Keratinocyte (primary cell): Measurements from ENCODE around the gene OFD1. TPM values are rescaled to one million over a fixed set of nuclear protein-coding genes. Genes with fewer than 3 reads are reported as not detected.

ENCODE experiments used
- DNase-seq: peaks from one replicate; pipeline ENCODE4 v3.0.0-alpha.2; 2011; ENCODE audit warnings: low read depth, missing footprints, low spot score
- FAIRE-seq: peaks from 2 replicates; lab custom pipeline; 2011; peaks lifted over from hg19 to GRCh38; lab: Jason Lieb, UNC
- H2AFZ ChIP-seq: 2 replicates; pipeline ENCODE4 v1.6.0; 2012; ENCODE audit warnings: low read length, control low read depth, inconsistent platforms; ENCODE audit not compliant: control insufficient read depth
- H3K27ac ChIP-seq: 2 replicates; pipeline ENCODE4 v1.5.1; 2011; ENCODE audit warnings: low read length; ENCODE audit not compliant: control insufficient read depth, insufficient read depth
- H3K27me3 ChIP-seq: 3 replicates; pipeline ENCODE4 v1.6.0; 2011; ENCODE audit warnings: low read length; ENCODE audit not compliant: control insufficient read depth, insufficient read depth; ENCODE audit errors: extremely low read depth
- H3K36me3 ChIP-seq, 2 experiments: 2 replicates in 1 of 2; 3 replicates in 1 of 2; pipeline ENCODE4 v1.5.1; 2011; ENCODE audit warnings: low read length in 2 of 2, mild to moderate bottlenecking in 1 of 2; ENCODE audit not compliant: control insufficient read depth in 2 of 2, insufficient read depth in 2 of 2; ENCODE audit errors: extremely low read depth in 1 of 2
- H3K4me1 ChIP-seq: 3 replicates; pipeline ENCODE4 v1.5.1; 2011; ENCODE audit warnings: low read length; ENCODE audit not compliant: control insufficient read depth, insufficient read depth; ENCODE audit errors: extremely low read depth
- H3K4me2 ChIP-seq: 3 replicates; pipeline ENCODE4 v1.6.0; 2011; ENCODE audit warnings: low read depth, low read length; ENCODE audit not compliant: control insufficient read depth, insufficient read depth; ENCODE audit errors: extremely low read depth
- H3K4me3 ChIP-seq, 3 experiments: fragments of 200-600 bp in 1 of 3; sonication (generic) in 1 of 3; 2 replicates in 2 of 3; 3 replicates in 1 of 3; pipeline ENCODE4 v1.5.1; 2011 to 2016; ENCODE audit warnings: low read length in 3 of 3, mild to moderate bottlenecking in 3 of 3, control low read depth in 2 of 3, inconsistent platforms in 1 of 3, low read depth in 1 of 3, mixed read lengths in 1 of 3, mixed run types in 1 of 3, moderate library complexity in 1 of 3; ENCODE audit not compliant: control insufficient read depth in 2 of 3, insufficient read depth in 2 of 3; ENCODE audit errors: extremely low read depth in 1 of 3
- H3K79me2 ChIP-seq: 2 replicates; pipeline ENCODE4 v1.6.0; 2012; ENCODE audit warnings: low read length; ENCODE audit not compliant: control insufficient read depth, insufficient read depth
- H3K9ac ChIP-seq: 3 replicates; pipeline ENCODE4 v1.6.0; 2011; ENCODE audit warnings: low read length; ENCODE audit not compliant: control insufficient read depth, insufficient read depth; ENCODE audit errors: extremely low read depth
- H3K9me1 ChIP-seq: 3 replicates; pipeline ENCODE4 v1.6.0; 2011; ENCODE audit warnings: low read length; ENCODE audit not compliant: control insufficient read depth, insufficient read depth; ENCODE audit errors: extremely low read depth
- H3K9me3 ChIP-seq: 2 replicates; pipeline ENCODE4 v1.5.1; 2012; ENCODE audit warnings: low read depth, low read length; ENCODE audit not compliant: control insufficient read depth
- H4K20me1 ChIP-seq: 3 replicates; pipeline ENCODE4 v1.6.0; 2011; ENCODE audit warnings: low read length; ENCODE audit not compliant: control insufficient read depth, insufficient read depth; ENCODE audit errors: extremely low read depth
- EZH2 ChIP-seq: IDR thresholded peaks from one replicate; pipeline ENCODE4 v1.6.1; 2012; ENCODE audit warnings: inconsistent platforms, mild to moderate bottlenecking, low read length, moderate library complexity
- dilution Hi-C: fragments of 300-500 bp; cut with MboI; formaldehyde crosslinking; loops from one replicate; pipeline ENCODE4 v1.7.0; 2020; ENCODE audit warnings: low sequenced_read_pairs; ENCODE audit not compliant: extremely low pct_ligation_motif_present
- polyA plus RNA-seq, 5 experiments: library from polyadenylated mRNA; depleted of rRNA in 3 of 5; stranded (reverse) in 3 of 5; stranded (forward) in 1 of 5; unstranded in 1 of 5; fragments of >200 nt; gene quantifications; 1 replicate in 1 of 5; 2 replicates in 3 of 5; 3 replicates in 1 of 5; pipeline versions ENCODE4 v1.2.1 to v1.2.3, GENCODE V29; 2011 to 2012; ENCODE audit warnings: missing spikeins in 2 of 5, low read depth in 1 of 5, low replicate concordance in 1 of 5
- TF ChIP-seq, protein P1 (sequence below), 3 experiments: IDR thresholded peaks in 1 of 3; conservative IDR thresholded peaks in 1 of 3; optimal IDR thresholded peaks in 1 of 3; 2 replicates in 2 of 3; 3 replicates in 1 of 3; pipeline versions ENCODE3 to v1.5.1; 2011; ENCODE audit warnings: low read length in 3 of 3, mild to moderate bottlenecking in 3 of 3, moderate library complexity in 2 of 3, control low read depth in 1 of 3, inconsistent platforms in 1 of 3; ENCODE audit not compliant: insufficient read depth in 2 of 3; ENCODE audit errors: extremely low read depth in 1 of 3

OFD1 gene
- polyA plus RNA-seq, 1 donor (not counting 4 experiments of a cell fraction or from before 2014, with no cell fraction given) = 18.3 TPM

DNA sequence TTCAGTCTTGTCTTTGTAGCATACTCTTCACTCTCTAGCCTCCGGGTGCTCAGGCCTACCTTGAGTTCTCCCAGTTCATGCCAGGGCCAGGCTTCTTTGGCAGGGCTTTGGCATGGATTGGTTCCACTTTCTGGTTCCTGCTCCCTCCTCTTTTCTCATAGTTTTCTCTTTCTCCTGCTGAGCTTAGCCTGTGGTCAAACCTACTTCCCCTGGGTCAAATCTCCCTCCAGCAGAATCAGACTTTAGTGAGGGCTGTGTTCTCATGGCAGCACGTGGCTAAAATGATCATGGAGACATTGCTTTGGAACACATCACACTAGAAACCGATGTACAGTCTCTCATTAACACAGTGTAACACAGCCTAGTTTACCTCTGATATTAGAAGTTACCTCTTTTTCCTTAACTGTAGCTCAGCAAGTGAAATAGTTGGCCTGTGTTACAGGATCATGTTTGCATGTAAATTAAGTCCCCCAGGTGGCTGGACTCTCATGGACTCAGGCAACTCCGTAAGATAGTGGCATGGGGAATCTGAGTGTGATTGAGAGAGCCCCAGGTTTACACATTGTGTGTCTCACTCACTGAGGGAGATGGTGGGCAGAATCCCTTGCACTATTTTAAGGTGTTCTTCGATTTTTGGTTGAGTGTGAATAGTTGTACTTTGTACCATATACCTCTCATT, 32.3 kb upstream of the OFD1 start:
- FAIRE-seq (no peak), DNase-seq (no peak)
- no peaks in the 10 kb centered on the region for H4K20me1 ChIP-seq
- no peak overlapping the region for H3K4me2 ChIP-seq
- H3K4me1 ChIP-seq = peaks cover 22% of the 10 kb centered on the region
- no peak overlapping the region for H3K27ac ChIP-seq
- peaks cover 2% of the 10 kb centered on the region for H3K9me1 ChIP-seq
- dilution Hi-C loops = no loop called here
- no peak overlapping the region for H3K9ac ChIP-seq
- peaks cover 45% of the 10 kb centered on the region for H3K79me2 ChIP-seq
- no peaks in the 10 kb centered on the region for H3K9me3 ChIP-seq
- H3K36me3 ChIP-seq = peaks cover 0 to 3% of the 10 kb centered on the region in 2 experiments
- TF ChIP-seq, protein P1, sequence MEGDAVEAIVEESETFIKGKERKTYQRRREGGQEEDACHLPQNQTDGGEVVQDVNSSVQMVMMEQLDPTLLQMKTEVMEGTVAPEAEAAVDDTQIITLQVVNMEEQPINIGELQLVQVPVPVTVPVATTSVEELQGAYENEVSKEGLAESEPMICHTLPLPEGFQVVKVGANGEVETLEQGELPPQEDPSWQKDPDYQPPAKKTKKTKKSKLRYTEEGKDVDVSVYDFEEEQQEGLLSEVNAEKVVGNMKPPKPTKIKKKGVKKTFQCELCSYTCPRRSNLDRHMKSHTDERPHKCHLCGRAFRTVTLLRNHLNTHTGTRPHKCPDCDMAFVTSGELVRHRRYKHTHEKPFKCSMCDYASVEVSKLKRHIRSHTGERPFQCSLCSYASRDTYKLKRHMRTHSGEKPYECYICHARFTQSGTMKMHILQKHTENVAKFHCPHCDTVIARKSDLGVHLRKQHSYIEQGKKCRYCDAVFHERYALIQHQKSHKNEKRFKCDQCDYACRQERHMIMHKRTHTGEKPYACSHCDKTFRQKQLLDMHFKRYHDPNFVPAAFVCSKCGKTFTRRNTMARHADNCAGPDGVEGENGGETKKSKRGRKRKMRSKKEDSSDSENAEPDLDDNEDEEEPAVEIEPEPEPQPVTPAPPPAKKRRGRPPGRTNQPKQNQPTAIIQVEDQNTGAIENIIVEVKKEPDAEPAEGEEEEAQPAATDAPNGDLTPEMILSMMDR (optimal IDR thresholded peaks at IDR 0.05 in 1 of 3, IDR thresholded peaks at IDR 0.05 in 1 of 3, conservative IDR thresholded peaks at IDR 0.05 in 1 of 3; ENCODE audit: extremely low read depth in 1 of 3, insufficient read depth in 2 of 3, low read length in 3 of 3) = no peak
- no peak for TF ChIP-seq EZH2
- no peak overlapping the region for H2AFZ ChIP-seq
- H3K27me3 ChIP-seq = no peaks in the 10 kb centered on the region
- H3K4me3 ChIP-seq = no peak overlapping the region

DNA sequence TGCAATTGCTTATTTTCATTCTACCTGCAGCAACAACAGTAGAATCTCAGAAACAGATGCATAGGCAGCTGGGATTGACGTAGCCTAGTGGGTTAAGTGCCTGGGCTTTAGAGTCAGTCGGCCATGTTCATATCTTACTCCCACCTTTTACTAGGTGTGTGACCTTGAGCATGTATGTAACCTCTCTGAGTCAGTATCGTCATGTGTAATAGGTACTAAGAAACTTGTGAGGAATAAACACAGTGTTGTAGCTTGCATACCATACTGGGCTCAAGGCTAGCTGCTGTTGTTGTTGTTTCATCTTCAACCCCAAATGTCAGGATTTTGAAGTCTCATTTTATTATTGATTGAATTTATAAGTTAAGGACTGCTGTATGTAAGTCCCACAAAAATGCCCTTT, 31.4 kb upstream of the OFD1 start:
- no peak overlapping the region for H3K4me3 ChIP-seq

More for the DNA sequence above, 31.4 kb upstream of the OFD1 start:
- no peak for TF ChIP-seq EZH2
- TF ChIP-seq, protein P1 (optimal IDR thresholded peaks at IDR 0.05 in 1 of 3, IDR thresholded peaks at IDR 0.05 in 1 of 3, conservative IDR thresholded peaks at IDR 0.05 in 1 of 3; ENCODE audit: extremely low read depth in 1 of 3, insufficient read depth in 2 of 3, low read length in 3 of 3) = no peak
- peaks cover 40% of the 10 kb centered on the region for H3K79me2 ChIP-seq
- no peak overlapping the region for H2AFZ ChIP-seq
- no peak overlapping the region for H3K27ac ChIP-seq
- H3K36me3 ChIP-seq = peaks cover 0 to 5% of the 10 kb centered on the region in 2 experiments
- dilution Hi-C loops = no loop called here
- H3K27me3 ChIP-seq = no peaks in the 10 kb centered on the region
- H3K4me2 ChIP-seq = no peak overlapping the region
- no peak overlapping the region for H3K9ac ChIP-seq
- H3K9me3 ChIP-seq = no peaks in the 10 kb centered on the region
- no peaks in the 10 kb centered on the region for H4K20me1 ChIP-seq
- H3K9me1 ChIP-seq = peaks cover 2% of the 10 kb centered on the region
- H3K4me1 ChIP-seq = peaks cover 22% of the 10 kb centered on the region
- no peak for FAIRE-seq
- DNase-seq = no peak
